K562 (cell line): ENCODE data around the gene UBE2L5.

Source experiments
- ATF6 ChIP-seq: sonication (generic); formaldehyde crosslinking; IDR thresholded peaks from 2 replicates; pipeline ENCODE4 v1.4.0; 2020; ENCODE audit warnings: mild to moderate bottlenecking, missing genetic modification reagents
- EZH2 ChIP-seq: IDR thresholded peaks from 2 replicates; pipeline ENCODE4 v1.6.1; 2012; ENCODE audit warnings: low read depth, mild to moderate bottlenecking, inconsistent platforms, low read length, borderline replicate concordance
- POLR2A ChIP-seq: fragments of 450-650 bp; conservative IDR thresholded peaks from 2 replicates; pipeline ENCODE4 v1.6.1; 2016
- TEAD4 ChIP-seq, 2 experiments: sonication (generic) in 1 of 2; formaldehyde crosslinking in 1 of 2; IDR thresholded peaks; 2 replicates each; pipeline versions ENCODE4 v1.6.1 to v1.8.0; 2012 to 2022; ENCODE audit warnings: borderline replicate concordance in 1 of 2, inconsistent platforms in 1 of 2, low read length in 1 of 2, mild to moderate bottlenecking in 1 of 2, missing genetic modification reagents in 1 of 2
- USF2 ChIP-seq: sonication (generic); formaldehyde crosslinking; IDR thresholded peaks from 2 replicates; pipeline ENCODE4 v1.5.0; 2020; ENCODE audit warnings: missing genetic modification reagents
- TF ChIP-seq, protein P1 (sequence below), 3 experiments: IDR thresholded peaks in 2 of 3; conservative IDR thresholded peaks in 1 of 3; 2 replicates each; pipeline ENCODE4 v1.5.1; 2011 to 2012; ENCODE audit warnings: low read length in 3 of 3, mild to moderate bottlenecking in 3 of 3, control low read depth in 2 of 3, improper control_type of control experiment in 1 of 3, inconsistent platforms in 1 of 3, low read depth in 1 of 3, mixed read lengths in 1 of 3, moderate library complexity in 1 of 3; ENCODE audit not compliant: insufficient read depth in 2 of 3

DNA sequence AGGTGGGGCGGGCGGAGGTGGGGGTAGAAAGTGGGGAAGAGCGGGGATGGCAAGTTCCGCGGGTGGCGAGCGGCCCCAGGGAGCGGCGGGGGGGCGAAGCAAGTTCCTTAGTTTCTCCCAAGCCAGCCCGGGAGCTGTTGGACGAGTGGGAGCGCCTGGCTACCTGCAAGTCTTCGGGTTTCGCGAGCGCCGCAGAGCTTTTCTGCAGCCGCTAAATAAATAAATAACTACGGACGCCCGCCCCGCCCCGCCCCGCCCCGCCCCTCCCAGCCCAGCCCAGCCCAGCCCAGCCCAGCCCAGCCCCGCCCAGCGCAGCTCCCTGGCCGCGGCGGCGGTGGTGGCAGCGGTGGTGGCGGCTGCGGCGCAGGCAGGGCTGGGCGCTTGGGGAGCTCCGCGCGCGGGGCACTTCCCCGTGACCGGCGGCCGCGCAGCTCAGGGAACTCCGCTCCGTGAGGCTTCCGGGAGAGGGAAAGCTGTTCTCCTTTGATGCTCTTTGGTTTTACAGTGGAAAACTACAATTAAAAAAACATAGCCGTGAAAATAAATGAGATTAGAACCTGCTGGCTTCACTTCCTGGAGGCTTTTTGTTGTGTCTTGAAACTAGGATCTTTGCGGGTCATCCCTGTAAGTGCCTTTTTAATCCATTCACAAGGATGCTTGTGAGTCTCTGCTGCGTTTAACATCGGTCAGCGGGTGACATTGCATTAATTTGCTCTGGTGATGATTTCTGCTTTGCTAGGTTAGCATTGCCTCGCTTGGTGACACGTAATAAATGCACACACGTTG, at the start of gene UBE2L5:
- TF ChIP-seq, protein P1, sequence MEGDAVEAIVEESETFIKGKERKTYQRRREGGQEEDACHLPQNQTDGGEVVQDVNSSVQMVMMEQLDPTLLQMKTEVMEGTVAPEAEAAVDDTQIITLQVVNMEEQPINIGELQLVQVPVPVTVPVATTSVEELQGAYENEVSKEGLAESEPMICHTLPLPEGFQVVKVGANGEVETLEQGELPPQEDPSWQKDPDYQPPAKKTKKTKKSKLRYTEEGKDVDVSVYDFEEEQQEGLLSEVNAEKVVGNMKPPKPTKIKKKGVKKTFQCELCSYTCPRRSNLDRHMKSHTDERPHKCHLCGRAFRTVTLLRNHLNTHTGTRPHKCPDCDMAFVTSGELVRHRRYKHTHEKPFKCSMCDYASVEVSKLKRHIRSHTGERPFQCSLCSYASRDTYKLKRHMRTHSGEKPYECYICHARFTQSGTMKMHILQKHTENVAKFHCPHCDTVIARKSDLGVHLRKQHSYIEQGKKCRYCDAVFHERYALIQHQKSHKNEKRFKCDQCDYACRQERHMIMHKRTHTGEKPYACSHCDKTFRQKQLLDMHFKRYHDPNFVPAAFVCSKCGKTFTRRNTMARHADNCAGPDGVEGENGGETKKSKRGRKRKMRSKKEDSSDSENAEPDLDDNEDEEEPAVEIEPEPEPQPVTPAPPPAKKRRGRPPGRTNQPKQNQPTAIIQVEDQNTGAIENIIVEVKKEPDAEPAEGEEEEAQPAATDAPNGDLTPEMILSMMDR (IDR thresholded peaks at IDR 0.05 in 2 of 3, conservative IDR thresholded peaks at IDR 0.05 in 1 of 3; ENCODE audit: insufficient read depth in 2 of 3, low read depth in 1 of 3, low read length in 3 of 3) = no peak
- TF ChIP-seq POLR2A (no peak), ATF6 (CRISPR knock-in tag) (no peak), TEAD4 (IDR thresholded peaks at IDR 0.05; ENCODE audit: low read length) (no peak), TEAD4 (CRISPR knock-in tag; IDR thresholded peaks at IDR 0.05; ENCODE audit: borderline replicate concordance) (no peak), USF2 (CRISPR knock-in tag) (no peak), EZH2 (no peak)
